Testis (tissue), 2 donors: ENCODE data around the gene TIAM2.

Experiments used
- CTCF ChIP-seq, 3 experiments: fragments of 450-650 bp in 2 of 3; fragments of 200-600 bp in 1 of 3; sonication (generic) in 1 of 3; IDR thresholded peaks; one replicate each; pipeline ENCODE4 v1.5.1; 2016 to 2019; ENCODE audit warnings: antibody characterized with exemption in 3 of 3, mild to moderate bottlenecking in 2 of 3, moderate library complexity in 1 of 3
- POLR2A ChIP-seq: fragments of 450-650 bp; IDR thresholded peaks from one replicate; pipeline ENCODE4 v1.6.1; 2017; ENCODE audit warnings: antibody characterized with exemption, mild to moderate bottlenecking, moderate library complexity

GRCh38 chr6:155064303-155064702, 69.2 kb downstream of the TIAM2 start:
- no peak for TF ChIP-seq POLR2A
- no peak for TF ChIP-seq CTCF (IDR thresholded peaks at IDR 0.05)
